Measurements from ENCODE around the gene MGA. TPM values are rescaled to one million over a fixed set of nuclear protein-coding genes. Genes with fewer than 3 reads are reported as not detected.

The MGA gene
- total RNA-seq, 1 experiment from 2014 or later = 35.9 TPM

DNA sequence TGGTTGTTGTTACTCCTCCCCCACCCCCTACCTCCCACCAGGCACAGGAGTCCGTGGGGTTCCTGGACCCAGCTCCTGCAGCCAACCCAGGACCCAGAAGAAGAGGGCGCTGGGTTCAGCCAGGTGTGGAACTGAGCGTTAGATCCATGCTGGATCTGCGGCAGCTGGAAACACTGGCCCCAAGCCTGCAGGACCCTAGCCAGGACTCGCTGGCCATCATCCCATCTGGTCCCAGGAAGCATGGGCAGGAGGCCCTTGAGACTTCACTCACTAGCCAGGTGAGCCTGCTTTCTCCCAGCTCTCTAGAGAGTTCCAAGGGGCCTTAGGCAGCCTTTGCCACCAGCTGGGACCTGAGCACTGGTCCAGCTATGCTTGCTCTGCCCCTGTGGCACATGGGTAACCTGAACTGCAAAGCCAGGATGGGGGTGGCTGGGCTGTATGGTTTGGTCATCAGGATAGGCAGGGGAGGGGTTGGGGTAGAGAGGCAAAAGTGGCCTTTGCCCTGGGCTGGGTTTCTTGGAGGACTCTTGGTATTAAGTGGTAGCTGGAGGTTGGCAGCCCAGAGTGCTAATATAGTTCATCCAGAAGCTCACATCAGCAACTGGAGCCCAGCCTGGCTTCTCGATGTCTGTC is 160.7 kb downstream of the MGA start:
- Mint-ChIP-seq H3K27ac (no peak overlapping the region), H3K4me1 (no peaks in the 10 kb centered on the region), H3K9me3 (no peaks in the 10 kb centered on the region), H3K27me3 (ENCODE audit: low read depth) (no peaks in the 10 kb centered on the region), H3K4me3 (no peak overlapping the region), H3K36me3 (no peaks in the 10 kb centered on the region)
- POLR2A ChIA-PET = no interaction called here
- ATAC-seq (no peak), DNase-seq (ENCODE audit: low spot score) (no peak)
- TF ChIP-seq ESRRA (CRISPR knock-in tag; IDR thresholded peaks at IDR 0.05; ENCODE audit: borderline replicate concordance) (no peak), SMAD3 (CRISPR knock-in tag; IDR thresholded peaks at IDR 0.05; ENCODE audit: borderline replicate concordance) (no peak), NFYB (CRISPR knock-in tag; conservative IDR thresholded peaks at IDR 0.05; ENCODE audit: low read depth) (no peak), FOXP1 (CRISPR knock-in tag; IDR thresholded peaks at IDR 0.05; ENCODE audit: borderline replicate concordance) (no peak)
- TF ChIP-seq, protein P1, sequence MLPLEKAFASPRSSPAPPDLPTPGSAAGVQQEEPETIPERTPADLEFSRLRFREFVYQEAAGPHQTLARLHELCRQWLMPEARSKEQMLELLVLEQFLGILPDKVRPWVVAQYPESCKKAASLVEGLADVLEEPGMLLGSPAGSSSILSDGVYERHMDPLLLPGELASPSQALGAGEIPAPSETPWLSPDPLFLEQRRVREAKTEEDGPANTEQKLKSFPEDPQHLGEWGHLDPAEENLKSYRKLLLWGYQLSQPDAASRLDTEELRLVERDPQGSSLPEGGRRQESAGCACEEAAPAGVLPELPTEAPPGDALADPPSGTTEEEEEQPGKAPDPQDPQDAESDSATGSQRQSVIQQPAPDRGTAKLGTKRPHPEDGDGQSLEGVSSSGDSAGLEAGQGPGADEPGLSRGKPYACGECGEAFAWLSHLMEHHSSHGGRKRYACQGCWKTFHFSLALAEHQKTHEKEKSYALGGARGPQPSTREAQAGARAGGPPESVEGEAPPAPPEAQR (CRISPR knock-in tag; IDR thresholded peaks at IDR 0.05) = no peak
- TF ChIP-seq, protein P2, sequence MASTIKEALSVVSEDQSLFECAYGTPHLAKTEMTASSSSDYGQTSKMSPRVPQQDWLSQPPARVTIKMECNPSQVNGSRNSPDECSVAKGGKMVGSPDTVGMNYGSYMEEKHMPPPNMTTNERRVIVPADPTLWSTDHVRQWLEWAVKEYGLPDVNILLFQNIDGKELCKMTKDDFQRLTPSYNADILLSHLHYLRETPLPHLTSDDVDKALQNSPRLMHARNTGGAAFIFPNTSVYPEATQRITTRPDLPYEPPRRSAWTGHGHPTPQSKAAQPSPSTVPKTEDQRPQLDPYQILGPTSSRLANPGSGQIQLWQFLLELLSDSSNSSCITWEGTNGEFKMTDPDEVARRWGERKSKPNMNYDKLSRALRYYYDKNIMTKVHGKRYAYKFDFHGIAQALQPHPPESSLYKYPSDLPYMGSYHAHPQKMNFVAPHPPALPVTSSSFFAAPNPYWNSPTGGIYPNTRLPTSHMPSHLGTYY (CRISPR knock-in tag; IDR thresholded peaks at IDR 0.05) = no peak
- TF ChIP-seq, protein P3, sequence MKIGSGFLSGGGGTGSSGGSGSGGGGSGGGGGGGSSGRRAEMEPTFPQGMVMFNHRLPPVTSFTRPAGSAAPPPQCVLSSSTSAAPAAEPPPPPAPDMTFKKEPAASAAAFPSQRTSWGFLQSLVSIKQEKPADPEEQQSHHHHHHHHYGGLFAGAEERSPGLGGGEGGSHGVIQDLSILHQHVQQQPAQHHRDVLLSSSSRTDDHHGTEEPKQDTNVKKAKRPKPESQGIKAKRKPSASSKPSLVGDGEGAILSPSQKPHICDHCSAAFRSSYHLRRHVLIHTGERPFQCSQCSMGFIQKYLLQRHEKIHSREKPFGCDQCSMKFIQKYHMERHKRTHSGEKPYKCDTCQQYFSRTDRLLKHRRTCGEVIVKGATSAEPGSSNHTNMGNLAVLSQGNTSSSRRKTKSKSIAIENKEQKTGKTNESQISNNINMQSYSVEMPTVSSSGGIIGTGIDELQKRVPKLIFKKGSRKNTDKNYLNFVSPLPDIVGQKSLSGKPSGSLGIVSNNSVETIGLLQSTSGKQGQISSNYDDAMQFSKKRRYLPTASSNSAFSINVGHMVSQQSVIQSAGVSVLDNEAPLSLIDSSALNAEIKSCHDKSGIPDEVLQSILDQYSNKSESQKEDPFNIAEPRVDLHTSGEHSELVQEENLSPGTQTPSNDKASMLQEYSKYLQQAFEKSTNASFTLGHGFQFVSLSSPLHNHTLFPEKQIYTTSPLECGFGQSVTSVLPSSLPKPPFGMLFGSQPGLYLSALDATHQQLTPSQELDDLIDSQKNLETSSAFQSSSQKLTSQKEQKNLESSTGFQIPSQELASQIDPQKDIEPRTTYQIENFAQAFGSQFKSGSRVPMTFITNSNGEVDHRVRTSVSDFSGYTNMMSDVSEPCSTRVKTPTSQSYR (CRISPR knock-in tag; IDR thresholded peaks at IDR 0.05) = no peak
- CTCF ChIA-PET = interaction anchor here (0.7 to 3.7 kb wide), 4 partner anchors 10 to 83 kb away, joined by 3 to 30 read pairs (median 8); partner anchors contain the start of gene MAPKBP1

DNA sequence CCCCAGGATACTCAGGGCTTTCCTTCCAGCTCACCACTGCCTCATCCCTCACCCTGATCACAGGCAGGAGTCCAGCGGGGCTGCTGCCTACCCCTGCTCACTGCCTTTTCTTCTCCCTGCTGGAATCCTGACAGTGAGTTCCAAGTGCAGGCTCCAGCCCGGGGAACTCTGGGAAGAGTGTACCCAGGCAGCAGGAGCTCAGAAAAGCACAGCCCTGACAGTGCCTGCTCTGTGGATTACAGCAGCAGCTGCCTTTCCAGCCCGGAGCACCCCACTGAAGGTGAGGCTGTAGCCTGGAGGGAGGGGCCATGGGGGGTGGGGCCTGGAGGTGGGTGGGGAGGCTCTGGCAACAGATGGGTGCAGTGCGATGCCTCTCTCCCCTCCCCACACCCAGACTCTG is 161.6 kb downstream of the MGA start:
- no peak overlapping the region for H3K4me3 Mint-ChIP-seq
- POLR2A ChIA-PET = no interaction called here
- no peaks in the 10 kb centered on the region for H3K9me3 Mint-ChIP-seq
- TF ChIP-seq, protein P4, sequence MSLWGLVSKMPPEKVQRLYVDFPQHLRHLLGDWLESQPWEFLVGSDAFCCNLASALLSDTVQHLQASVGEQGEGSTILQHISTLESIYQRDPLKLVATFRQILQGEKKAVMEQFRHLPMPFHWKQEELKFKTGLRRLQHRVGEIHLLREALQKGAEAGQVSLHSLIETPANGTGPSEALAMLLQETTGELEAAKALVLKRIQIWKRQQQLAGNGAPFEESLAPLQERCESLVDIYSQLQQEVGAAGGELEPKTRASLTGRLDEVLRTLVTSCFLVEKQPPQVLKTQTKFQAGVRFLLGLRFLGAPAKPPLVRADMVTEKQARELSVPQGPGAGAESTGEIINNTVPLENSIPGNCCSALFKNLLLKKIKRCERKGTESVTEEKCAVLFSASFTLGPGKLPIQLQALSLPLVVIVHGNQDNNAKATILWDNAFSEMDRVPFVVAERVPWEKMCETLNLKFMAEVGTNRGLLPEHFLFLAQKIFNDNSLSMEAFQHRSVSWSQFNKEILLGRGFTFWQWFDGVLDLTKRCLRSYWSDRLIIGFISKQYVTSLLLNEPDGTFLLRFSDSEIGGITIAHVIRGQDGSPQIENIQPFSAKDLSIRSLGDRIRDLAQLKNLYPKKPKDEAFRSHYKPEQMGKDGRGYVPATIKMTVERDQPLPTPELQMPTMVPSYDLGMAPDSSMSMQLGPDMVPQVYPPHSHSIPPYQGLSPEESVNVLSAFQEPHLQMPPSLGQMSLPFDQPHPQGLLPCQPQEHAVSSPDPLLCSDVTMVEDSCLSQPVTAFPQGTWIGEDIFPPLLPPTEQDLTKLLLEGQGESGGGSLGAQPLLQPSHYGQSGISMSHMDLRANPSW (CRISPR knock-in tag; conservative IDR thresholded peaks at IDR 0.05; ENCODE audit: low read depth) = no peak
- TF ChIP-seq EMX1 (CRISPR knock-in tag; IDR thresholded peaks at IDR 0.05) (no peak), CBFB (CRISPR knock-in tag; IDR thresholded peaks at IDR 0.05; ENCODE audit: low read depth) (no peak), SOX15 (CRISPR knock-in tag; IDR thresholded peaks at IDR 0.05) (no peak), FOXJ3 (CRISPR knock-in tag; IDR thresholded peaks at IDR 0.05; ENCODE audit: borderline replicate concordance) (no peak), TEAD4 (CRISPR knock-in tag; IDR thresholded peaks at IDR 0.05) (no peak), ELF4 (CRISPR knock-in tag; IDR thresholded peaks at IDR 0.05; ENCODE audit: low read depth) (no peak), ZNF416 (CRISPR knock-in tag; IDR thresholded peaks at IDR 0.05) (no peak)
- TF ChIP-seq, protein P5, sequence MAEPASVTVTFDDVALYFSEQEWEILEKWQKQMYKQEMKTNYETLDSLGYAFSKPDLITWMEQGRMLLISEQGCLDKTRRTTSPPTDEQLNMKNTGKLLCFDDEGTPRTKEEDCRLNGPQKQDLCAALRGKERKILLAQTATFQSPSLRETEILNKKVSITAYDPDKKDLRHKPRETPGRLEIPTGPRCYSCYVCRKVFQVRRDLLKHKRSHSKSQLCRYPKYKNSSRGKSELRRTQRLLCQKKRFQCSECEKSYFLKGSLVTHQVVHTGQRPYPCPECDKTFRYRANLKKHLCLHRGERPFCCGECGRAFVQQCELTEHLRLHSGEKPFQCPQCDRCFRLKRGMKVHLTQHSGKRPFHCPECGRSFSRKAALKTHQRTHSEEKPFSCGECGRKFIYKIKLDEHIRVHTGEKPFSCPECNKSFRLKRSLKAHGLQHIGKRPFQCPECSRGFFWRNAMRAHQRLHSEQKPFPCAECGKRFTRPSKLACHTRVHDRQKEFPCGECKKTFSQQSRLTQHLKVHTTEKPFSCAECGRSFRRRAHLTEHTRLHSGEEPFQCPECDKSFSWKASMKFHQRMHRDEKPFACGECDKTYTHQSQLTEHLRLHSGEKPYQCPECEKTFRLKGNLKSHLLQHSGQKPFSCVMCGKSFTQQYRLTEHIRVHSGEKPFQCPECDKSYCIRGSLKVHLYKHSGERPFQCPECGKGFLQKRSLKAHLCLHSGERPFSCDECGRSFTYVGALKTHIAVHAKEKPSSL (CRISPR knock-in tag; conservative IDR thresholded peaks at IDR 0.05) = no peak
- TF ChIP-seq, protein P2 (CRISPR knock-in tag; IDR thresholded peaks at IDR 0.05) = no peak
- TF ChIP-seq, protein P6, sequence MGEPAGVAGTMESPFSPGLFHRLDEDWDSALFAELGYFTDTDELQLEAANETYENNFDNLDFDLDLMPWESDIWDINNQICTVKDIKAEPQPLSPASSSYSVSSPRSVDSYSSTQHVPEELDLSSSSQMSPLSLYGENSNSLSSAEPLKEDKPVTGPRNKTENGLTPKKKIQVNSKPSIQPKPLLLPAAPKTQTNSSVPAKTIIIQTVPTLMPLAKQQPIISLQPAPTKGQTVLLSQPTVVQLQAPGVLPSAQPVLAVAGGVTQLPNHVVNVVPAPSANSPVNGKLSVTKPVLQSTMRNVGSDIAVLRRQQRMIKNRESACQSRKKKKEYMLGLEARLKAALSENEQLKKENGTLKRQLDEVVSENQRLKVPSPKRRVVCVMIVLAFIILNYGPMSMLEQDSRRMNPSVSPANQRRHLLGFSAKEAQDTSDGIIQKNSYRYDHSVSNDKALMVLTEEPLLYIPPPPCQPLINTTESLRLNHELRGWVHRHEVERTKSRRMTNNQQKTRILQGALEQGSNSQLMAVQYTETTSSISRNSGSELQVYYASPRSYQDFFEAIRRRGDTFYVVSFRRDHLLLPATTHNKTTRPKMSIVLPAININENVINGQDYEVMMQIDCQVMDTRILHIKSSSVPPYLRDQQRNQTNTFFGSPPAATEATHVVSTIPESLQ (CRISPR knock-in tag; IDR thresholded peaks at IDR 0.05) = no peak
- TF ChIP-seq, protein P7, sequence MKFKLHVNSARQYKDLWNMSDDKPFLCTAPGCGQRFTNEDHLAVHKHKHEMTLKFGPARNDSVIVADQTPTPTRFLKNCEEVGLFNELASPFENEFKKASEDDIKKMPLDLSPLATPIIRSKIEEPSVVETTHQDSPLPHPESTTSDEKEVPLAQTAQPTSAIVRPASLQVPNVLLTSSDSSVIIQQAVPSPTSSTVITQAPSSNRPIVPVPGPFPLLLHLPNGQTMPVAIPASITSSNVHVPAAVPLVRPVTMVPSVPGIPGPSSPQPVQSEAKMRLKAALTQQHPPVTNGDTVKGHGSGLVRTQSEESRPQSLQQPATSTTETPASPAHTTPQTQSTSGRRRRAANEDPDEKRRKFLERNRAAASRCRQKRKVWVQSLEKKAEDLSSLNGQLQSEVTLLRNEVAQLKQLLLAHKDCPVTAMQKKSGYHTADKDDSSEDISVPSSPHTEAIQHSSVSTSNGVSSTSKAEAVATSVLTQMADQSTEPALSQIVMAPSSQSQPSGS (CRISPR knock-in tag; IDR thresholded peaks at IDR 0.05; ENCODE audit: borderline replicate concordance, low read depth) = no peak

More for the DNA sequence above, 161.6 kb downstream of the MGA start:
- no peaks in the 10 kb centered on the region for H3K4me1 Mint-ChIP-seq
- CTCF ChIA-PET = interaction anchor here (1.3 to 3.7 kb wide), 3 partner anchors 11 to 82 kb away, joined by 5 to 30 read pairs (median 11); partner anchors contain the start of gene MAPKBP1
- ATAC-seq (no peak), DNase-seq (ENCODE audit: low spot score) (no peak)
- H3K27ac Mint-ChIP-seq = no peak overlapping the region
- no peaks in the 10 kb centered on the region for H3K36me3 Mint-ChIP-seq
- H3K27me3 Mint-ChIP-seq (ENCODE audit: low read depth) = no peaks in the 10 kb centered on the region

All from WTC11 (cell line).